ENCODE data around the gene RPAP2.
"Not testable (repeated sequence)": the region's sequence is repeated elsewhere in the genome, so short reads cannot be mapped to it uniquely, and the experiment has no call there.

RPAP2 gene

DNA sequence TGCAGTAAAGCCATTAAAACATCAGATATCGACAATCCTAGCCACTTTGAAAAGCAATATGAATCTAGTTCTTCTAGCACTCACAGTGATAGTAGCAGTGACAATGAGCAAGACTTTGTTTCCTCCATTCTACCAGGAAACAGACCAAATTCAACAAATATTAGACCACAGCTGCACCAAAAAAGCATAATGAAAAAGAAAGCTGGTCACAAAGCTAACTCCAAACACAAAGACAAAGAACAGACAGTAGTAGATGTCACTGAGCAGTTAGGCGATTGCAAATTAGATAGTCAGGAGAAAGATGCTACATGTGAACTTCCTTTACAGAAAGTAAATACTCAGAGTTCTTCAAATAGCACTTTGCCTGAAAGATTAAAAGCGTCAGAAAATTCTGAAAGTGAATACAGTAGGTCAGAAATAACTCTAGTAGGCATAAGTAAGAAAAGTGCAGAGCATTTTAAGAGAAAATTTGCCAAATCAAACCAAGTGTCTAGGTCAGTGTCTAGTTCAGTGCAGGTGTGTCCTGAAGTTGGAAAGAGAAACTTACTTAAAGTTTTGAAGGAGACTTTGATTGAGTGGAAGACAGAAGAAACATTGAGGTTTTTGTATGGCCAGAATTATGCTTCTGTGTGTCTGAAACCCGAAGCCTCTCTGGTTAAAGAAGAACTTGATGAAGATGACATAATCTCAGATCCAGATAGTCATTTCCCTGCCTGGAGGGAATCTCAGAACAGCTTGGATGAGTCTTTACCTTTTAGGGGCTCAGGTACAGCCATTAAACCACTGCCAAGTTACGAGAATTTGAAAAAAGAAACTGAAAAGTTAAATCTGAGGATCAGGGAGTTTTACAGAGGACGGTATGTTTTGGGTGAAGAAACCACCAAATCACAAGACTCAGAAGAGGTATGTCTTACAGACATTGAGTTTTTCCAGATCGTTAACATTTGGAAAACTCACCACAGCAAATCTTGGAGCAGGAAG is 24.9 kb downstream of the RPAP2 start:
- no peak for DNase-seq

DNA sequence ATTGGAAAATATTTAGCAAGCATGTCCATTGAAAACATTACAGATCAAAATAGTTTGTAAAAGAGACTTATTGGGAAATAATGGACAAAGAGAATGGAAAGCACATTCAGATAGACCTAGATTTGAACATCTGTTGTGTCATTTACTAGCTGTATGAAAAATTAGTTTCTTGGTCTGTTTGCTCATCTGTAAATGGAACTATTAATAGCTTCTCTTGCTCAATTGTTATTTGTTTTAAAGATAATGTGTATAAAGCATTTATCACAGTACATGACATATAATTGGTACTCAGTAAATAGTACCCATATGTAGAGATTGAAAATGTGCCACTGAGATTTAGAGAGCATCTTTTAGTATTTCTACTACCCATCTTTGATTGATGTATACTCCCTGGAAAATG is 25.9 kb downstream of the RPAP2 start:
- no peak for DNase-seq

DNA sequence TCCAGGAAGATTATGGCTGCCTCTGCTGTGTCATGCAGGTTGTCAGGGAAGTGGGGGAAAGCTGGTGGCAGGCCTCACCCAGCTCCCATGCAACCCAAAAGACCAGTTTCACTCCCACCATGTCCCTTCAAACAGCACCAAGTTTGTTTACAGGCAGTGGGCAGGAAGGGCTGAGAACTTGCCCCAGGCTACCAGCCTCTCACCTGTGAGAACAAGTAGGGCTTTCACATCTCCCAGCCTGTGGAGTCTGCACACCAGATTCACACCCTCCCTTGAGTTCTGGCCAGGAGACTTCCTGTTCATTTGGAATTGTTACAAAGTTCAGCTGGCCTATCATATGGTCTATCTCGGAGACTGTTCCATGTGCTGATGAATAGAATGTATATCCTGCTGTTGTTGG is 27.8 kb downstream of the RPAP2 start:
- no peak for DNase-seq

GRCh38 chr1:92327794-92328193 is 28.9 kb downstream of the RPAP2 start:
- no peak for DNase-seq

DNA sequence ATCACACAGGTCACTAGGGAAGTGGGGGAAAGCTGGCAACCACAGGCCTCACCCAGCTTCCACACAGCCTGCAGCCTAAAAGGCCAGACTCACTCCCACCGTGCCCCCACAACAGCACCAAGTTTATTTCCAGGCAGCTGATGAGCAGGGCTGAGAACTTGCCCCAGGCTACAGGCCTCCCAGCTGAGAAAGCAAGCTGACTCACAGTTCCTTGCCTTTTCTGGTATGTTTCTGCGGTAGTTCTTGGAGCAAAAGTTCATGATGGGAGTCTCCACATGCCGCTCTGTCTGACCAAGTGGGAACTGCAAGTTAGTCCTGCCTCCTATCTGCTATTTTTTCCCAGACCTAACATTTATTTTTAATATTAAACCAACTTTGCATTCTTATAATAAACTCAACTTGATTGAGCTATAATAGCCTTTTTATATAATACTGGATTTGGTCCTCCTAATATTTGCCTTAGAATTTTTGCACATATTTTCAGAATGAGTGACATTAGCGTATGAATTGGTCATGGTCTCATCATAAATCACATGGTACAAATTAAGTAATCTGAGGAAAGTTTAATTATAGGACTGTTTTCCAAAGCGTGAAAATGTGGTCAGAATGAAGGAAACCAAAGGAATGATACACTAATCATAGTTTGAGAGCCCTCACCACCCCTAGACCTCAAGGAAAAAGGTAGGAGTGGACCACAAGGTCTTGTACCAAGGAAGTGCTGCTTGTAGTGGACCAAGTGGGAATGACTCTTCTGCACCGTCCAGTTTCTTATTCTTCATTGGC is 30.7 kb downstream of the RPAP2 start:
- DNase-seq = no peak

GRCh38 chr1:92333668-92334067 is 34.8 kb downstream of the RPAP2 start:
- DNase-seq = no peak

DNA sequence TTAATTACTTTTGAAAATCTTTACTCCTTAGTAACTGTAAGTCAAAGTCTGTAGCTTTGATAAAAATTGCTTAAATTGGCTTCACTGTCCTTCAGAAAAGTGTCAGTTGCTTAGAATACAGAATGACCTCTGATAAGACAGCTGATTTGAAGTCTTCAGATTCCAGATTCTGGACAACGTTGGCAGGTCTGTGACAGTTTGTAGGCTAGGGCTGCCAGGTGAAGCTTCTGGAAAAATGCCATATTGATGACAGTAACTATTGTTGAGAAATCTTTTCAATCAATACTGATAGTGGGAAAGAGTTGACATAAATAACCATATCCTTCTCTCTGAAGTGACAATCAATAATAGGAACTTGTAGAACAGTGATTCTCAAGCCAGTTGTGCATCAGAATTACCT is 41.3 kb downstream of the RPAP2 start:
- DNase-seq = no peak

GRCh38 chr1:92342401-92342800 is 43.5 kb downstream of the RPAP2 start:
- DNase-seq = no peak

DNA sequence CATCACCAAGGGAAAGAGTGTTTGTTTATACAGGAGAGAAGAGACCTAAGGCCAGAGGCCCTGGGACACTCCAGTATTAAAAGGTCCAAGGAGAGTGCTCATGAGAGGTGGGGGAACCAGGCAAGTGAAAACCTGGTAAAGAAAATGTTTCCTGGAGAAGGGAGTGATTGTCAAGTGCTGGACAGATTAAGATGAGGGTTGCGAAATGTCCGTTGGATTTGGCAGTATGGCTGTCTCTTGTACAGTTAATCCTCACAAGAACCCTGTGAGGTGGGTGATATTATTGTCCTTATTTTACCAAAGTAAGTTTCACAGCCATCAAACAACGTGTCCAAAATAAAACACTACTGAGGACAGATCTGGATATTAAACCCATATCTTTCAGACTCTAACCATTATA is 44.2 kb downstream of the RPAP2 start:
- DNase-seq = no peak

DNA sequence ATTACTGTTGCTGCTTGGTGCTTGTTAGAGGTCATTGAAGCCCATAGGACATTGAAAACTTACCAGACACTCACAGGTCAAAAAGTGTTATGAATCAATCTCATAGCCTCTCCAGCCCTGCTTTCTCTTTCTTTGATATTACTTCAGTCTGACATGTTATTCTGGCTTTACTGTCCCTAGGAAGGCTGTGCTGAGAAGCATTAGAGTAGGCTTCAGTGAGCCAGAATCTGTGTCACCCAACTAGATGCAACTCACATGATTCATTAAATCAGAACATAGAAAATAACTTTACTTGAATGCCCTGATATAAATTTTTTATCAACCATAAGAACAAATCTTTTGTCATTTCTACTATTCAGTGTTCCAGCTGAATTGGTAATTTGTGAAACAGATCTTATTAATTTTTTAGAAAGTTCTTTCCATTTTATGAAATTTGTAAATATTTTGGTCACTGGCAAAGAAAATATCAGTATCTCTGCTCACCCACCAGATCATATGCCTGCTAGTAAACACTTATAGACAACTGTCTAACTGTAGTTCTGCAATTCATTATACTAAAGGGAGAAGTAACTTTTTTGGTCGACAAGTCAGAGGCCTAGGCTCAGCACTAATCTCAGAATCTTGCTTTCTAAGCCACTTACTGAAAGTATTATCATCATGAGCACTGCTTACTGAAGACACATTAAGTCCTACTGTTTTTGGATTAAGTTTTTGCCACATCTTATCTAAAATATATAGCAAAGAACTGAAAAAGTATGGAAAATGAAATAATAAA is 48.2 kb downstream of the RPAP2 start:
- DNase-seq = no peak

DNA sequence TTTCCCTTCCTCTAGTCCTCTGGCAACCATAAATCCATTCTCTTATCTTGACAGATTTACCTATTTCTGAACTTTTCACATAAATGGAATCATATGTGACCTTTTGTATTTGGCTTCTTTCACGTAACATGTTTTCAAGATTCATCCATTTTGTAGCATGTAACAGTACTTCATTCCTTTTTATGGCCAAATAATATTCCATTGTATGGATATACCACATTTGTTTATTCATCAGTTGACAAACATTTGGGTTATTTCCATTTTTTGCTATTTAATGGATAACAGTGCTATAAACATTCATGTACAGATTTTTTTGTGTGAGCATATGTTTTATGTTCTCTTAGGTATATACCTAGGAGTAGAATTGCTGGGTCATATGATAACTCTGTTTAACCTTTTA is 54.0 kb downstream of the RPAP2 start:
- DNase-seq = no peak

GRCh38 chr1:92354259-92354658 is 55.4 kb downstream of the RPAP2 start:
- no peak for DNase-seq

- no peak for DNase-seq
Measured at GRCh38 chr1:92356956-92357355, 58.1 kb downstream of the RPAP2 start.

DNA sequence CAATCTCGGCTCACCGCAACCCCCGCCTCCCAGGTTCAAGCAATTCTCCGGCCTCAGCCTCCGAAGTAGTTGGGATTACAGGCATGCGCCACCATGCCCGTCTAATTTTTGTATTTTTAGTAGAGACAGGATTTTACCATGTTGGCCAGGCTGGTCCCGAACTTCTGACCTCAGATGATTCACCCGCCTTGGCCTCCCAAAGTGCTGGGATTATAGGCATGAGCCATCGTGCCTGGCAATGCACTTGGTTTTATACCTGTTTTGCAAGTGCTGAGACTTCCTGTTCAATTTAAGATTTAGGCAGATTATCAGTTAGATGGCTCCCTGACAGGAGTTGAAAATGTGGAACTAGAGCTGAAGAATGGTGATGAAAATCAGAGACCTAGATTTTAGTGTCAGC is 60.5 kb downstream of the RPAP2 start:
- not testable (repeated sequence) for DNase-seq

DNA sequence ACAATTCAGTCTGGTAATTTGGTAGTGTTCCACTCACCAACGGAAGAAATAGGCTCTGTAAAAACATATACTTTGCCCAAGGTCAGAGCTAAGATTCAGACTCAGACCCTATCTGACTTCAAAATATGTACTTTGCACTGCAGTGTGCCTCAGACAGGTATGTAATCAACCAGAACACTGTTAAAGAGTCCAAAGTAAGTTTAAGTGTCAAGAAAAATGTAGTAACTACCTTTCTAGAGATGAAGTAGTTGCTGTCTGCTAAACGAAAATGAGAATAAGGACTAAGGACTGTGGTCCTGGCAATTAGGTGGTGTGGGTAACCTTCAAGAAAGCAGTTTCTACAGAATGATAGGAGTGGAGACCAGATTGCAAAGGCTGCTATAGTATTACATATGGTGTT is 61.1 kb downstream of the RPAP2 start:
- DNase-seq = no peak

DNA sequence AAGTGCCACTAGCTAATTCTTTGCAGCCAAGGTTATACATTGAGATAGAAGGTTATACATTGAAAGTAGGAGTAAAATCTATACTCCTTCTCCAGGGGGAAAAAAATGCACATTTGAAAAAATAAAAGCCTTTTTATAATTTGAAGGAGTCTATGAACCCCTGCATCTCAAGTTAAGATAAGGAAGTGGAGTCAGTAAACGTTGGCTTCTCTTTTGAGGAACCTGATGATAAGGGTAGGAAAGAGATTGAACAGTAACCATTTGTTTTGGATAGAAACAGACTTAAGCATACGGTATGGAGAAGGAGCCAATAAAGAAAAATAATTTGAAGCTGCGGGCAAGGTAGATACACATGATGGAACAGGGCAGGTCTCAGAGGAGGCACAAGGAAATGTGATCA is 64.1 kb downstream of the RPAP2 start:
- DNase-seq = no peak

DNA sequence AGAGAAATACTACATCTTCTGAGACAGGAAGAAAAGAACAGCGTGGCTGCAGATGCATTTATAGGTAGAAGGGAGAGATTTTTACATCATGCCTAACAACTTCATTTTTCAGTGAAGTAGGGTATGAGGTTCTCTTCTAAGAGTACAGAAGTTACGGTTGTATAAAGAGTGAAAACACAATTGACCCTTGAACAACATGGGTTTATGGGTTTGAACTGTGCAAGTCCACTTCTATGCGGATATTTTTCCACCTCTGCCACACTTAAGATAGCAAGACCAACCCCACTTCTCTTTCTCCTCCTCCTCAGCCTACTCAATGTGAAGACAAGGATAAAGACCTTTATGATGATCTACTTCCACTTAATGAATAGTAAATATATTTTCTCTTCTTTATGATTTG is 64.5 kb downstream of the RPAP2 start:
- DNase-seq = no peak

DNA sequence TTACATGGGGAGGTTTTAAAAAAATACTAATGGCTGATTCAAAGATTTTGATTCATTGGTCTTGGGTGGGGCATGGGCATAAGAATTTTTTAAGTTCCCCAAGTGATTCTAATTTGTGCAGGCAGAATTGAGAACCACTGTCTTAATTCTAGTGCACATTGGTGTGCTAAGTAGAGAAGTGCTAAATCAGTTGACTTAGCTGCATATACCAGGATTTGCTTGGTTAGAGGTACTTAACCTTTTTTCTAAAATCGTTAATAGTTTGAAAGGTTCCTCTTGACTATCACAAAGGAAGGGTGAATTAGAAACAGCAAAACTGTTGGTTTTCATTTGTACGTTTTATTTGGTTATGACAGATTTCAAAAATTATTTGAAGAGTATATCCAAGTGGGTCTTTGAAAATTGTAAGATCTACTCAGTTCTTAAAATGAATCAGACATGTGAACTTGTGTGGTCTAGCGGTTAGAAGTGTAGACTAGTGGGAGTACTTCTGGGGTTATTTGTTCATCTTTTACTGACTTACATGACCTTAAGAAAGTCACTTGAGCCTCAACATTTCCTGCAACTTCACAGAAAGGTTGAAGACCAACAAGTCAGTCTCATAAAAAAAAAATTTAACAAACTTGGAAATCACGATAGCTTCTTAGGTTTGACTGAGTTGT is 66.7 kb downstream of the RPAP2 start:
- DNase-seq = no peak

DNA sequence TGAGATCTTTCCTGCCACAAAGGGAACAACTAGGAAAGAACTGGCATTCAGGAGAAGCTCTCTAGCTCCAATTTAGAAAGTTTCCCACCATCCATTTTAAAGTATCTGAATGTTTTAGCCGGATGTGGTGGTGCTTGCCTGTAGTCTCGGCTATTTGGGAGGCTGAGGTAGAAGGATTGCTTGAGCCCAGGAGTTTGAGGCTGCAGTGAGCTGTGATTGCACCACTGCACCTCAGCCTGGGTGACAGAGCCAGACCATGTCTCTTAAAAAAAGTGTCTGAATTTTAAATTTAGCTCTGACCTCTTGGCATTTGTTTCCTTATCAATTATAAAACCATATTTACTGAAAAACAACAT is 67.2 kb downstream of the RPAP2 start:
- no peak for DNase-seq

- DNase-seq = no peak
Measured at GRCh38 chr1:92367496-92367895, 68.6 kb downstream of the RPAP2 start.

- DNase-seq = no peak
Measured at GRCh38 chr1:92372164-92372563, 73.3 kb downstream of the RPAP2 start.

DNA sequence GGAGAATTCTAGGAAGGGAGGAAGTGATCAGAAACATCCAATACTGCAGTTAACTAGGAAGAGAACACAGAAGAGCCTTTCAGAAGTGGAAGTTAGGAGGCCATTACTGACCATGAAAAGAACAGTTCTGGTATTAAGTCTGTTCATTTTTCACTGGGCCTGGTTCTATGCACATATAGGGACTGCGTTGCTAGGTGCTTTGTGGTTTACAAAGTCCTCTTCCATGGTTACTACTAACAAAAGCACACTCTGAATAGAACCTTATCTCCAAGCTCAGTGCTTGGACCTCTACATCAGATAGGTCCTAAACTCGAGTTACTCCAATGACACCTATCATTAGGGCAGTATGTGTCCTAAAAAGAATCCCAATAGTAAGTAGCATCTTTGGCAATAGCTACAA is 75.4 kb downstream of the RPAP2 start:
- no peak for DNase-seq

DNA sequence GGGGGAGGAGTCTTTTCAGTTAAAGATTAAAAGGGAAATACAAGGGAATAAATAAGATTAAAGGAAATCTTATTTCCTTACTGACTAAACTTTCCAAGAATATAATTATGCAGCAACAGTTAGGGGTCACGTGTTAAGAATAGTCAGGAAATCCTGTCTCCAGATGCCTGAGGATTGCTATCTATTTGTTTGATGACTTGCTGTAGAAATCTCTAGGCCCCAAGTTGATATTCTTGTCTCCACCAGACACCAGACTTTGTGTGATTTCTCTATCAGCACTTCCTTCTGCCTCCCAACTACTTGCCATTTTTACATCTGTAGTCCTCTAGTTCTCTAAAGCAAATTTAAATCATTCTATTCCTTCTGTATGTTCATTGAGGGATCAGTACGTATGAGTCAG is 77.5 kb downstream of the RPAP2 start:
- no peak for DNase-seq
